Measurements from ENCODE around the gene CORO2B. TPM values are rescaled to one million over a fixed set of nuclear protein-coding genes. Genes with fewer than 3 reads are reported as not detected.

The CORO2B gene
- total and polyA plus RNA-seq, 9 of the 15 experiments (the other 6 are each of a cell fraction or from before 2014, with no cell fraction given), result not detected

GRCh38 chr15:68583321-68583720 is 4.5 kb downstream of the CORO2B start (continued):
- TF ChIP-seq SRSF1 (IDR thresholded peaks at IDR 0.05; ENCODE audit: low read depth, low read length) (no peak), NCOR1 (IDR thresholded peaks at IDR 0.05) (no peak), ZNF274 (IDR thresholded peaks at IDR 0.05; ENCODE audit: borderline replicate concordance, low read depth, low read length) (no peak), SPI1 (IDR thresholded peaks at IDR 0.05; ENCODE audit: borderline replicate concordance, low read depth, low read length) (no peak), NFATC3 (IDR thresholded peaks at IDR 0.05) (no peak), SMAD1 (IDR thresholded peaks at IDR 0.05; ENCODE audit: low read depth, low read length, partially characterized antibody) (no peak), ZNF253 (CRISPR knock-in tag; conservative IDR thresholded peaks at IDR 0.05) (no peak), ZNF77 (CRISPR knock-in tag; IDR thresholded peaks at IDR 0.05) (no peak), ZBTB8A (IDR thresholded peaks at IDR 0.05; ENCODE audit: partially characterized antibody) (no peak)

GRCh38 chr15:68583936-68584755 is 5.4 kb downstream of the CORO2B start:
- BruUV-seq (replicated peaks), result no TSS peak
- Histone ChIP-seq H3K9me1 (ENCODE audit: control insufficient read depth, insufficient read depth, low read length) (no peaks in the 10 kb centered on the region), H3K79me2 (ENCODE audit: control insufficient read depth, insufficient read depth, low read length) (no peaks in the 10 kb centered on the region), H3K4me3 (no peak overlapping the region), H3K9ac (ENCODE audit: insufficient read depth in 1 of 2, low read depth in 2 of 2, low read length in 2 of 2) (no peak overlapping the region), H3K27me3 (ENCODE audit: control insufficient read depth in 2 of 2, insufficient read depth in 2 of 2, low read length in 2 of 2) (peaks cover 13 to 69% of the 10 kb centered on the region in 2 experiments; a peak in 3 of 5 replicates), H2AFZ (ENCODE audit: low read depth, low read length) (no peak overlapping the region), H3K27ac (ENCODE audit: extremely low read depth, low read depth, low read length) (no peak overlapping the region), H3K36me3 (ENCODE audit: control insufficient read depth, insufficient read depth, low read length) (no peaks in the 10 kb centered on the region), H3K9me3 (replicated peaks; ENCODE audit: control insufficient read depth, insufficient read depth, low read depth, low read length) (no peaks in the 10 kb centered on the region), H3K4me2 (ENCODE audit: insufficient read depth, low read length) (no peak overlapping the region), H3K4me1 (replicated peaks in 1 of 2; ENCODE audit: control insufficient read depth in 2 of 2, insufficient read depth in 2 of 2, low read length in 2 of 2) (no peaks in the 10 kb centered on the region; a peak in 1 of 5 replicates), H4K20me1 (replicated peaks; ENCODE audit: control insufficient read depth, insufficient read depth, low read length) (peaks cover 10% of the 10 kb centered on the region; the same call in 1 of the 2 replicates)
- POLR2A ChIA-PET, result interaction anchor here (0.6 to 1.0 kb wide), 2 partner anchors 16 to 939 kb away, joined by 3 to 4 read pairs; no protein-coding TSS in a partner anchor
- intact Hi-C loops (cut with micrococcal nuclease), result no loop called here
- ATAC-seq (no peak), DNase-seq (ENCODE audit: extremely low read depth in 1 of 4, low spot score in 3 of 4) (no peak), FAIRE-seq (no peak)
- in situ Hi-C loops (cut with MboI), result no loop called here
- WGBS (ENCODE audit: insufficient coverage, low coverage, missing lambda C conversion rate), result 2% methylated on average over 12 of the region's 12 CpGs
- CTCF ChIA-PET (ENCODE audit: low intra/inter-chr PET ratio), result no interaction called here
- TF ChIP-seq HMG20A (CRISPR knock-in tag; conservative IDR thresholded peaks at IDR 0.05), result no peak
- TF ChIP-seq NFIX (CRISPR knock-in tag; IDR thresholded peaks at IDR 0.05; ENCODE audit: low read depth), result no peak
- TF ChIP-seq MXD1 (CRISPR knock-in tag; IDR thresholded peaks at IDR 0.05; ENCODE audit: borderline replicate concordance, poor library complexity, severe bottlenecking), result no peak
- no peak for TF ChIP-seq KDM5B (IDR thresholded peaks at IDR 0.05; ENCODE audit: insufficient replicate concordance, low read depth, low read length)
- no peak for TF ChIP-seq NONO (IDR thresholded peaks at IDR 0.05; ENCODE audit: low read depth in 2 of 2, low read length in 1 of 2)
- no peak for TF ChIP-seq NCOA1 (IDR thresholded peaks at IDR 0.05; ENCODE audit: low read depth)

Data from K562 (cell line).